Measurements from ENCODE around the gene GK2. TPM values are rescaled to one million over a fixed set of nuclear protein-coding genes. Genes with fewer than 3 reads are reported as not detected.

GK2 gene
- total RNA-seq, 4 donors from 2014 or later, result not detected

GRCh38 chr4:79404666-79405065, 3.4 kb downstream of the GK2 start:
- H3K27ac ChIP-seq, result no peak overlapping the region
- H3K27me3 ChIP-seq, result no peaks in the 10 kb centered on the region
- no peak for TF ChIP-seq EP300 (IDR thresholded peaks at IDR 0.05)
- TF ChIP-seq POLR2A (IDR thresholded peaks at IDR 0.05), result no peak
- TF ChIP-seq POLR2AphosphoS5 (IDR thresholded peaks at IDR 0.05), result no peak
- TF ChIP-seq CTCF (IDR thresholded peaks at IDR 0.05), result no peak
- no peak overlapping the region for H3K4me3 ChIP-seq
- no peaks in the 10 kb centered on the region for H3K36me3 ChIP-seq
- no peak for ATAC-seq
- H3K9me3 ChIP-seq, result no peaks in the 10 kb centered on the region
- no peaks in the 10 kb centered on the region for H3K4me1 ChIP-seq

GRCh38 chr4:79403356-79403755, 4.7 kb downstream of the GK2 start:
- Histone ChIP-seq H3K27ac (no peak overlapping the region), H3K4me3 (no peak overlapping the region), H3K36me3 (no peaks in the 10 kb centered on the region), H3K27me3 (no peaks in the 10 kb centered on the region), H3K4me1 (no peaks in the 10 kb centered on the region), H3K9me3 (no peaks in the 10 kb centered on the region)
- no peak for ATAC-seq
- 100% methylated on average over 1 of the region's 1 CpG for WGBS, 2 donors (ENCODE audit: low coverage in 1 of 2)
- TF ChIP-seq EP300 (IDR thresholded peaks at IDR 0.05) (no peak), POLR2A (IDR thresholded peaks at IDR 0.05) (no peak), CTCF (IDR thresholded peaks at IDR 0.05) (no peak), POLR2AphosphoS5 (IDR thresholded peaks at IDR 0.05) (no peak)

DNA sequence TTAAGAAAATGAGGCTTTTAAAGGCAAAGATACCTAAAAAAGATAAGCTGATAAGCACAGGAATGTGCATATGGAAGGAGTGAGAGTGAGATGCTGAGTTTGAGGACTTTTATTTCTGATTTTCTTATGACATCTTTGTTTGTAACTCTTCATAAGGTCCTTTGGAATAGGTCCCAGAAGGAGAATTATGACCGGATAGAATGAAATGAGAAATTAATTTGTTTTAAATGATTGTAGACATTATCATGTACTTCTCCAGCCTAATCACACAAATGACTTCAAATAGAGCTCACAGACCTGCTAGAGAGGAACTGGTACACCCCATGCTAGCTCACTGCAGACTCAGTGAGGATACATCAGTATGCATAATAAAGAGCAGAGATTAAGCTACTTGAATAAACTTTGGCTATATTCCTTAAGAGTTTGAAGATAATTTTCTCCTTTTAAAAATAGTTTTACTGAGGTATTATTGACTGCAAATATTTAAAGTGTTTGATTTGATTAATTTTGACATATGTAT, 5.6 kb downstream of the GK2 start:
- H3K9me3 ChIP-seq, result no peaks in the 10 kb centered on the region
- H3K27me3 ChIP-seq, result no peaks in the 10 kb centered on the region
- WGBS, 2 donors (ENCODE audit: low coverage in 1 of 2), result 13 to 17% methylated on average over 1 of the region's 1 CpG
- no peak overlapping the region for H3K4me3 ChIP-seq
- TF ChIP-seq POLR2AphosphoS5 (IDR thresholded peaks at IDR 0.05) (no peak), CTCF (IDR thresholded peaks at IDR 0.05) (no peak), POLR2A (IDR thresholded peaks at IDR 0.05) (no peak), EP300 (IDR thresholded peaks at IDR 0.05) (no peak)
- H3K36me3 ChIP-seq, result no peaks in the 10 kb centered on the region
- no peak for ATAC-seq
- H3K4me1 ChIP-seq, result no peaks in the 10 kb centered on the region
- H3K27ac ChIP-seq, result no peak overlapping the region

GRCh38 chr4:79399076-79399475, 9.0 kb downstream of the GK2 start:
- Histone ChIP-seq H3K27me3 (no peaks in the 10 kb centered on the region), H3K9me3 (no peaks in the 10 kb centered on the region), H3K27ac (no peak overlapping the region), H3K36me3 (no peaks in the 10 kb centered on the region), H3K4me3 (no peak overlapping the region), H3K4me1 (no peaks in the 10 kb centered on the region)
- 89 to 100% methylated on average over 1 of the region's 1 CpG for WGBS, 2 donors (ENCODE audit: low coverage in 1 of 2)
- ATAC-seq, result no peak
- TF ChIP-seq CTCF (IDR thresholded peaks at IDR 0.05) (no peak), POLR2A (IDR thresholded peaks at IDR 0.05) (no peak), POLR2AphosphoS5 (IDR thresholded peaks at IDR 0.05) (no peak), EP300 (IDR thresholded peaks at IDR 0.05) (no peak)

DNA sequence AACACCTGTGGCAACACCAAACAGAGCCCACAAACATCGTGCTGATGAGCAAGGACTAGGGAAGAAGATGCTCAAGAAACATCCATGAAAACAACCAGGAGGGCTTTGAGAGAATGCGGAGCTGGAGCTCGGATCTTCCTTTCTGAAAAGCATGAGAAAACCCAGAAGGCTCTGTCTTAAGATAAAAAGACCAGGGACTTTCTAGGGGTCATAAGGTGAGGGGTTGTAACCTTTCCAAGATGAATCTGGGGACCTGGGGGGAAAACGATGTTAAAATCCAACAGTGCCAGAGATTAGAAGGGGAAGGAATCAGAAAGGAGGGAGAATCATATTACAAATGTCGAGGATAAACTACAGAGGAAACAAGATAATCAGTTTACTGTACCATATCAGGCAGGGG, 10.1 kb downstream of the GK2 start:
- no peaks in the 10 kb centered on the region for H3K4me1 ChIP-seq
- TF ChIP-seq EP300 (IDR thresholded peaks at IDR 0.05) (no peak), POLR2A (IDR thresholded peaks at IDR 0.05) (no peak), CTCF (IDR thresholded peaks at IDR 0.05) (no peak), POLR2AphosphoS5 (IDR thresholded peaks at IDR 0.05) (no peak)
- no peak overlapping the region for H3K4me3 ChIP-seq
- ATAC-seq, result no peak
- 56 to 61% methylated on average over 2 to 5 of the region's 5 CpGs for WGBS, 2 donors (ENCODE audit: low coverage in 1 of 2)
- H3K9me3 ChIP-seq, result no peaks in the 10 kb centered on the region
- no peak overlapping the region for H3K27ac ChIP-seq
- no peaks in the 10 kb centered on the region for H3K36me3 ChIP-seq
- no peaks in the 10 kb centered on the region for H3K27me3 ChIP-seq
